ENCODE measurements around the gene LPIN1.
A peak's percentile ranks its signal among the peaks of the same experiment; 100 is the strongest.
"Not testable (repeated sequence)": the region's sequence is repeated elsewhere in the genome, so short reads cannot be mapped to it uniquely, and the experiment has no call there.

Gene LPIN1

GRCh38 chr2:11729362-11730212 lies 16.8 kb upstream of the LPIN1 start:
- no peak for TF ChIP-seq CTCF (IDR thresholded peaks at IDR 0.05; ENCODE audit: borderline replicate concordance, control extremely low read depth, extremely low read depth, insufficient read depth, missing control alignments)
- in situ Hi-C loops (cut with MboI; ENCODE audit: low sequenced_read_pairs, unreplicated experiment) = no loop called here
- no peak for DNase-seq (ENCODE audit: low spot score)

- in situ Hi-C loops (cut with MboI; ENCODE audit: low sequenced_read_pairs, unreplicated experiment); DNase-seq (ENCODE audit: low spot score): not testable (repeated sequence)
Observed at GRCh38 chr2:11731214-11731984, 15.0 kb upstream of the LPIN1 start.

- TF ChIP-seq CTCF (IDR thresholded peaks at IDR 0.05; ENCODE audit: borderline replicate concordance, control extremely low read depth, extremely low read depth, insufficient read depth, missing control alignments) = no peak
- no peak for DNase-seq (ENCODE audit: low spot score)
- in situ Hi-C loops (cut with MboI; ENCODE audit: low sequenced_read_pairs, unreplicated experiment) = no loop called here
Observed at GRCh38 chr2:11732587-11732986, 13.8 kb upstream of the LPIN1 start.

- in situ Hi-C loops (cut with MboI; ENCODE audit: low sequenced_read_pairs, unreplicated experiment); DNase-seq (ENCODE audit: low spot score): not testable (repeated sequence)
Observed at GRCh38 chr2:11737852-11738251, 8.6 kb upstream of the LPIN1 start.

- in situ Hi-C loops (cut with MboI; ENCODE audit: low sequenced_read_pairs, unreplicated experiment) = no loop called here
- no peak for DNase-seq (ENCODE audit: low spot score)
- TF ChIP-seq CTCF (IDR thresholded peaks at IDR 0.05; ENCODE audit: borderline replicate concordance, control extremely low read depth, extremely low read depth, insufficient read depth, missing control alignments) = peak; percentile 43
Observed at GRCh38 chr2:11738589-11739436, 7.6 kb upstream of the LPIN1 start.

GRCh38 chr2:11740723-11741122 lies 5.7 kb upstream of the LPIN1 start:
- in situ Hi-C loops (cut with MboI; ENCODE audit: low sequenced_read_pairs, unreplicated experiment) = no loop called here
- TF ChIP-seq CTCF (IDR thresholded peaks at IDR 0.05; ENCODE audit: borderline replicate concordance, control extremely low read depth, extremely low read depth, insufficient read depth, missing control alignments) = no peak
- DNase-seq (ENCODE audit: low spot score) = no peak

- in situ Hi-C loops (cut with MboI; ENCODE audit: low sequenced_read_pairs, unreplicated experiment) = no loop called here
- TF ChIP-seq CTCF (IDR thresholded peaks at IDR 0.05; ENCODE audit: borderline replicate concordance, control extremely low read depth, extremely low read depth, insufficient read depth, missing control alignments) = no peak
- DNase-seq (ENCODE audit: low spot score) = no peak
Observed at GRCh38 chr2:11742317-11742701, 4.1 kb upstream of the LPIN1 start.
